ENCODE results near the gene CDK19. TPM values are rescaled to one million over a fixed set of nuclear protein-coding genes. Genes with fewer than 3 reads are reported as not detected.
A peak's percentile ranks its signal among the peaks of the same experiment; 100 is the strongest.
"Not testable (repeated sequence)": the region's sequence is repeated elsewhere in the genome, so short reads cannot be mapped to it uniquely, and the experiment has no call there.

Gene CDK19
- total RNA-seq, 1 donor from 2014 or later: 62.4 TPM

DNA sequence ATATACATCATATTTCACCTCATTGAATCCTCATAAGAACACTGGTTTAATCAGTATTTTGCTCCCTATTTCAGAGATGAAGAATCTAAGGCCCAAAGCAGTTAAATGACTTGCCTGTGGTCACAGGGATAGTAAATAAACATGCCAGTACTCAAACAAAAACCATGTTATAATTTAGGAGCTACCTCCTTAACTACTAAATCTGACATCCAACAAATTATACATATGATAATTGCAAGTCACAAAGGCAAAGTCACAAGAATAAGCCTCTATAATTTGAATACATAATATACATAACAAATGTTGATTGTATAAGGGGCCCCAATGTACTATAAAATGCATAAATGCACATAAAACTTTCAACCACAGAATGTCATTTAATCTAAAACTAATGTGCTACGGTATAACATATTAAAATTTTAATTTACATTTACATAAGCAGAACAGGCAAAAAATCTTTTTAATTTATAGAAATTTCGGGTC is 181.5 kb downstream of the CDK19 start:
- FAIRE-seq (no peak), DNase-seq (ENCODE audit: low spot score in 2 of 2) (no peak)

DNA sequence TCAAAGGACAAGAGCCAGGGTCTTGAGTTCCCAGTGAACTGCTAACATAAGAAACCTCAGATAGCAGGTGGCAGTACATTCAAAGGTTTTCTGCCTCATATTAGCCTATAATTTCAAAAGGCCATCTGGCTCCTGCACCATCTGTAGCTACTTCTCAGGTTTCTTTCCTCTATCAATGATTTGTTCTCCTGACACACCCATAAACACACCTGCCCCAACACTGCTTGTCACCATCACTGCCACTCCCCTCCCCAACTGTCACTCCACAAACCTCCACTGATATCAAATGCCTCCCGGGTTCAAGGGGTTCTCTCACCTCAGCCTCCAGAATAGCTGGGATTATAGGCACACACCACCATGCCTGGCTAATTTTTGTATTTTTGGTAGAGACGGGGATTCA is 186.1 kb downstream of the CDK19 start:
- no peak for DNase-seq (ENCODE audit: low spot score in 2 of 2)
- FAIRE-seq: no peak

DNA sequence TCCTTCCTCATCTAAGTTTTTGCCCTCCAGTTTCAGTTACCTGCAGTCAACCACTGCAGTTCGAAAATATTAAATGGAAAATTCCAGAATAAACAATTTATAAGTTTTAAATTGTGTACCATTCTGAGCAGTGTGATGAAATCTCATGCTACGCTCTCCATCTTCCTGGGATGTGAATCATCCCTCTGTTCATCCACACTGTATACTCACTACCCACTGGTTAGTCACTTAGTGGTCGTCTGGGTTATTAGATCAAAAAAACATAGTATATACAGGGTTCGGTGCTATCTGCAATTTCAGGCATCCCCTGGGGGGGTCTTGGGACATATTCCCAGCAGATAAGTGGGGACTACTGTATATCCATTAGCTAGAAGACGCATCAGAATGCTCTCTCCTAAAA is 186.9 kb downstream of the CDK19 start:
- FAIRE-seq: no peak

DNA sequence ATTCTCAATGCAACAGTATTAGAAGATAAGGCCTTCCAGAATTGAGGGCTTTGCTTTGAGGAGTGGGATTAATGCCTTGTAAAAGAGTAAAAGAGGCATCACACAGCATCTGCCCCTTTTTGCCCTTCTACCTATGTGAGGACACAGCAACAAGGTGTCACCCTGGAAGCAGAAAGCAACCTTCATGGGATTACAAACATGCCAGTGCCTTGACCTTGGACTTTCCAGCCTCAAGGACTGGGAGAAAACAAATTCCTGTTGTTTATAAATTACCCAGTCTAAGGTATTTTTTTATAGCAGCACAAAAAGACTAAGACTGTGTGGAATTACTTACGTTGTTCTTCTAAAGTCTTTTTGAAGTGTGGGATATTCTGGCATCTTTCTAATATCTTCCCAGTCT is 188.8 kb downstream of the CDK19 start:
- FAIRE-seq (no peak), DNase-seq (ENCODE audit: low spot score in 2 of 2) (no peak)

More for the DNA sequence above, 186.9 kb downstream of the CDK19 start:
- no peak for DNase-seq (ENCODE audit: low spot score in 2 of 2)

DNA sequence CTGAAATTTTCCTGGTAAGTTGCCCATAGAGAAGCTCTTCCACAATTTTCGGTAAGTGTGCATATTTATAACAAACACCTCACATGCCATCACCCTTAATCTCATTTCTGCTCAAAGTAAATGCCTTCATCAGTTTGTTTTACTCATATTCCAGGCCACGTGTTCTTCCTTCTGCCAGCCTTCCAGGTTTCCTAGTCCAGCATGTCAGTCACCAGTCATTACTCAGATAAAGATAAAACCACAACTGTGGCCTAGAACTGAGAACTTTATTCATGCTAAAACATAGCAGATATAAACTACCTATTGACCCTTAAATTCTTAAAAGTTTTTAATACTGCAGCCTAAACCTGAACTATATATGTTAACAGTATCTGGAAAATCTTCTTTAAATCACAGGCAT is 189.4 kb downstream of the CDK19 start:
- DNase-seq (ENCODE audit: low spot score in 2 of 2): no peak
- no peak for FAIRE-seq

DNA sequence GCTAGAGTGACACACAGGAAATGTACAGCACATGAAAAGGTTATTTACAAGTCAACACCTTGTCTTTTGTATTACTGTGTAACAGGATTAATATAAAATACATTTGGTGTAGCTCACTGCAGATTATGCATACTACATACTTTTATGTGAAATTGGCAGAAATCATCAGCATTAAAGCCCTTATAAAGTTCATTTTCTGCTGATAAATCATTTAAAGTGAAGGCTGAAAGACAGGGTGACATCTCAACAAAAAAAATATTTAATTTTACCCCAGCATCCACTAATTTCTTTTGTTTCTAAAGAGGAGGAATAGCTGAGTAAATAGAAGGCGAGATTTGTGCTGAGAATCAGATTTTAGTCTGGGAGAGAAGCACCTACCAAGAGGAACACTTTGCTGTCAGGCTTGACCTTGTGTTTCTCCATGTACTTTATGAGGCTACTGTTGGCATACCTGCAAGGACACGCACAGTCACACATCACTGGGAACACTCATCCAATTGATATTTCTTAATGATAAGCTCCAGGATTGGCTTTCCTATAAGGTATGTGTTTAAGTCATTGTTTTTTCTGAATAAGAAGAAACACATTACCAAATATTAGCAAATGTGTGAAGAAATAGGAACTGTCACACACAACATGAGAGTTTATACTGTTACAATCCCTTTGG is 192.2 kb downstream of the CDK19 start:
- DNase-seq (ENCODE audit: low spot score in 2 of 2): no peak

DNA sequence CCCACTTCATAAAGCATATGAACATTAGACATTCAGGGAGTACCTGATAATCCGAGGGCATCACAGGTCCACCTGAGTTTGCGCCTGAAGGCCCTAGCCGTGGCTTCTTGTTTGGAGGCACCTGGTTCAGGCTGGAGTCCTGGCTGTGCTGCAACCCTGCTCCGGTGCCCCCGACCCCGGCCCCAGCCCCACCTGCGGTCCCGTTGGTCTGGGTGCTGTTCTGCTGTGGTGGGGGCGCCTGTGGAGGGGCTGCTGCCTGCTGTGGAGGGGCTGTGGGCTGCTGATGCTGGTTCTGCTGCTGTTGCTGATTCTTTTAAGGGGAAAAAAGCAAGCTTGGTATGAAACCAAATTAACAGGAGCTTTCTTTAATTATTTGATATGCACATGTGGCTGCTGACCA is 194.2 kb downstream of the CDK19 start:
- FAIRE-seq (no peak), DNase-seq (ENCODE audit: low spot score in 2 of 2) (no peak)

More for the DNA sequence above, 192.2 kb downstream of the CDK19 start:
- no peak for FAIRE-seq

DNA sequence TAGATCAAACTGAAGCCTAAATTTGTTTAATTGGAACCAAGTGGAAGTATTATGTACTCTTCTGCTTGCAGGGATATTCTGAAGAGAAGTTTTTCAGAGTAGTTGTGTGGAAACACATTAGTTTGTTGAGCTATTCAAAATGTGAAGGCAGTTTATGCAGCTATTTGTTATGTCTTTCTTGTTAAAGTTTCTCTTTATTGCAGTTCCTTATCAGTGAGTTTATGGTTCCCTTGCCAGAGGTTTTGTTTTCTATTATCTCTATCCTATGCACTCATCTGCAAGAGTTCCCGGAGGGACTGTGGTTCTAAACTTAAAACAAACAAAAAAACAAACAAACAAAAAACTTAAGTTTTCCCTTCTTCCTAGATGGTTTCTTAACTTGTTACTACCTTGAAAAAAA is 195.2 kb downstream of the CDK19 start:
- DNase-seq (ENCODE audit: low spot score in 2 of 2): no peak
- no peak for FAIRE-seq

DNA sequence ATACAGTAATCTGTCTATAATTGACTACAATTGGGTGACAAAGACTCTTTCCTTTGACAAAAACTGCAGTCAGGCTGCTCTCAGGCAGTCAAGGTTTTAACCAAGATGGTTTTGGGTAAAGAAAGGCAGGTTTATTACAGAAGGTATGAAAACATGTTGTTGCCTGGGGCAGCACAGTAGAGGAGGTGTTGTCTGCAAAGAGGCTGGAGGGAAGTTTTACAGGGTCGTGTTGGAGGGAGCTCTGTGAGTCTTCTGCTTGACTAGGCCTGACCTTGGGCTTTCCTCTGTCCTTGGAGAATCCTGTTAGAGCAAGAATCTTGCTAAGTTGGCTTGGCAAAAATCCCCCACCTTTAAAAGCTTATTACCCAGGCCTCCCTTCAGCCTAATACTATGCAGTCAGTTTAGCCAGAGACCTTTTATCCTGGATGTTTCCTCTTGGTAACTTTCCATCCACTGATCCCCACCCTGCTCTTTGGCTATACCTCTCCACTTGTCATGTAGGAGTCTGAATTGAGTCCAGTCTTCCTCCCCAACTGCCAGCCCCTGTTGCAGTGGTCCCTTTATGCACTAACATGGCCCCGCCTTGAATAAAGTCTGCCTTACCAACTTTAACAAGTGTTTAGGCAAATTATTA is 195.9 kb downstream of the CDK19 start:
- FAIRE-seq (no peak), DNase-seq (ENCODE audit: low spot score in 2 of 2) (no peak)

DNA sequence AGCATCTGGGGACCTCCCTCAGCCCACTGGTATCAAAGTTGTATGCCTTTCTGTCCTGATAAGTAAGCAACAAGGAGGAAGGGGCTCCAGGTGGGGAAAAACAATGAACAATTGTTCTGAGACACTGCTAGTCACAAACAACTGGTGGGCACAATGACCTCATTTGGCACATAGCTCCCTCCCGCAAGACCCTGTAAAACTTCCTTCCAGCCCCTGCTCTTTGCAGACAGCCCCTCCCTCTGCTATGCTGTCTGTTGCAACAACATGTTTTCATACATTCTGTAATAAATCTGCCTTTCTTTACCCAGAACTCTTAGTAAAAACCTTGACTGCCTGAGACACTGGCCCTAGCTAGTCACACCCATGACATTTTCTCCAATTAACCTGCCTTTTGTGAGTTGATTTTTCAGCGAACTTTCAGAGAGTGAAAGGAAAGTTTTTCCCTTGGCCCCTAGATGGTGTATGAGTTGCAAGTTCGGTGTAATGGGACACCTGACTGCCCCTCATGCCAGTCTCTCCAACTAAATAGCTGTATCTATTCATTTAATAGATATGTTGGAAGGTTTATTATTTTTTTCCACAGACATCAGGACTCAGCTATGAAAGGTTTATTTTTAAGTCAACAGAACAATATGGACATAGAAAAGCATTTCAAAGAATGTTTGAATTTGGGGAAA is 196.5 kb downstream of the CDK19 start:
- FAIRE-seq (no peak), DNase-seq (ENCODE audit: low spot score in 2 of 2) (no peak)

DNA sequence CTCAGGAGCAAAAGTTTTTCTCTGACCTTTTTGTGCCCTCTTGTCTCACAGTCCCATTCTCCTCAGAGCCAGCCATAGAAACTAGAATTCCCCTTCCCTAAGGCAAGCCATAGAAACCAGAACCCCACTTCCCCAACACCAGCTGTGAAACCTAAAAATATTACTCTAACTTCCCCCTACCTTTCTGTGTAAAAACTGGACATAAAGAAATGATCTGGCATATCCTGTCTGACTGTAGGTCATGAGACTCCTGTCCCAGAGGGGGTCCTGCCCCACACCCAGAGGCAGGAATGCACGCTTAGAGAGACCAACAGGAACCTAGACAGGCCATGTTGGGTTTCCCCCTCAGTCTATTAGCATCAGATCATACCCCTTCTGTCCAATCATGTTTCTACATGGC is 198.2 kb downstream of the CDK19 start:
- FAIRE-seq: no peak
- DNase-seq (ENCODE audit: low spot score in 2 of 2): no peak

DNA sequence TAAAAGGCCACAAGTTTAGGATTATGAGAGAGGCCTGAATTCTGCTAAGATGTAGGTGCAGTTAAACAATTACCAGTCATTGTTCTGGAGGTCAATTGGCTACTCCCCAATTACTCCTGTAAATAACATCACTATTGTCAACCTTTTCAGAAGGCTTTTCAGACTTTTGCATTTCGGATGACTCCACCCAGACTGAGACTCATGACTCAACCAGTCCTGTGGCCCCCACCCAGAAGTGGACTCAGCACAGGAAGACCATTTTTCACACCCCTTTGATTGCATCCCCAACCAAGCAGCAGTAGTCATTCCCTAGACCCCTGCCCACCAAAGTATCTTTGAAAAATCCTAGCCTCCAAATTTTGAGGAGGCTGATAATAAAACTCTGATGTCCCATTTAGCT is 199.5 kb downstream of the CDK19 start:
- FAIRE-seq (no peak), DNase-seq (ENCODE audit: low spot score in 2 of 2) (no peak)

DNA sequence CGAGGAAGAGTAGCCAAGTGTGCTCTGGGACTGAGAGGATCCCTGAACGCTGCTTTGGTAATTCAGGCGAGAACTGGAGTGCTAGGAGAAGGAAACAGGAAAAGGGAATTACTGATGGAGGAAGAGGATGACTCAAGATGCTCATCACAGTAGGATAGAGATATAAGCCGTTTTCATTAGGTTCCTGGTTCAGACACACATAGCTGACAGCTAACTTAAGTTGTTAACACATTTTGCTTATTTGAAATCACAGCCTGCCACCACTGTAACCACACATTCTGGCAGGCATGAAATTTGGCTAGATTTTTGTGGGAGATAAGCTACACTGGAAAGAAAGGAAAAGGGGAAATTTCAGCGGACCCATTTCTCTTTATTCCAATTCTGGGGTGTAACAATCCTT is 200.7 kb downstream of the CDK19 start:
- FAIRE-seq (no peak), DNase-seq (ENCODE audit: low spot score in 2 of 2) (no peak)

DNA sequence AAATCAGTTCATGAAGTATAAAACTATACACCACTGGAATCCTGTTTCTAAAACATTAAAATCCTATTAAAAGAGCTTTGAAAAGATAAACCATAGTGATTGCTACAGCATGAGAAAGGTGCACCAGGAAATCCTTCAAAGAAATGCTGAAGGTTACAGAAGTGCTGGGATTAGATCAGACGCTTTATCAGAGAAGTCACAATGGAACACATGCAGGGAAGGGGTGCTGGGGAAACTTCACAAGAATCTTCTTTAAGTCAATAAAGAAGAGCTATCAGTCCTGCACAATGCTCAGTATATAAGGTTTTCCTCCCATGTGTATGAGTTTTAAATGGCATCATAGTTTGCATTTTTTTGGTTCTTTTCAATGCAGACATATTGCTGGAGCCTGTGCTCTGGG is 201.2 kb downstream of the CDK19 start:
- DNase-seq (ENCODE audit: low spot score in 2 of 2) (no peak), FAIRE-seq (no peak)

DNA sequence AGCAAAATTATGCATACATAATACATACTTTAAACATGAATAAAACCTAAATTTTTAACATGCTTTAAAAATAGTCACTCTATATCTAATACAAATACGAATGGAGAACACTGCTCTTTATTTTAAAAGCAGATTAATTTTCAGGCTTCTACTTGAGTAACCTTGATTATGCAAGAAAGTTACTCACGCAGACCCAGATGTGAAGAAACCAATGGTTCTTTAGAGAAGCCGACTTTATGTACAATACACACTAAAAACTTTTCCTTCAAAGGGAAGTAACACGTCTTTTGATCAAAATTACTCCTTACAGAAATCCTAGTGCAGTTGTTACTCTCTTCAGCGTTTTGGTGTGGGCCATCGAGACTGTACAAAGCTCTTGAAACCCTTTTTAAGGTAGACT is 201.9 kb downstream of the CDK19 start:
- DNase-seq (ENCODE audit: low spot score in 2 of 2): no peak
- no peak for FAIRE-seq

DNA sequence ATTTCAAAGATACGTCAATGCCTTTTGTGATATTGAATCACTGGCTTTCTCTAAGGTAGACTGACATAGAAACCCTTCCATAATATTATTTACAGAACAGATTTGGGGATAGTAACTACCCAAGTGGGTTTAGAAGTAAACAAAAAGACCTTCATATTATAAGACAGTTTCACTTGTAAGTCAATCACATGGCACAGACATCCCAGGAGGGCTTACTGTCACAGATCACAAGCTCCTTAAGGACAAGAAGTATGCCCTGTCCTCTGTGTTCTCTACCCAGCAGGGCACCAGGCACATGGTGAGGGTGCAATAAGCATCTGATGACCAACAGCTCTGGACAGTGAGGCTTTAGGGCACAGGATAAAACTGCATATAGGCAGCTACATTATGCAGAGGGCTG is 203.0 kb downstream of the CDK19 start:
- DNase-seq (ENCODE audit: low spot score in 2 of 2): no peak
- FAIRE-seq: no peak

DNA sequence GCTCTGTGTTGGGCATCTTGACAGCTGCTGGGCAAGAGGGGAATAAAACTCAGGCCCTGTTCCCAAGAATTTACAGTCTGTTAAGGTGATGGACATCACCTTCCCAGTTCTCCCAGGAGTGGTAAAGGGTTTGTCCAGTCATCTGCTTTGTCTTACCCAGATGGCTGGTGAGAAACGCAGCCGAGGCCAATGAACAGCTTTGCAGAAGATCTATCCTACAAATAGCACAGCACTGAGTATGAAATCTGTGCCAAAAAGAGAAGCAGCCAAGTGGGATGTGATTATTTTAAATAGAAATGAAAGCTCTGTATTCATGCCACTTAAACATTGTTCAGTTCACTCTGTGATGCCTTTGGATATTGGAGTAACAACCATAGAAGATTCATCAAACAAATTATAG is 206.2 kb downstream of the CDK19 start:
- FAIRE-seq: no peak
- DNase-seq (ENCODE audit: low spot score in 2 of 2): peak in 1 of 2 donors; percentile 33

DNA sequence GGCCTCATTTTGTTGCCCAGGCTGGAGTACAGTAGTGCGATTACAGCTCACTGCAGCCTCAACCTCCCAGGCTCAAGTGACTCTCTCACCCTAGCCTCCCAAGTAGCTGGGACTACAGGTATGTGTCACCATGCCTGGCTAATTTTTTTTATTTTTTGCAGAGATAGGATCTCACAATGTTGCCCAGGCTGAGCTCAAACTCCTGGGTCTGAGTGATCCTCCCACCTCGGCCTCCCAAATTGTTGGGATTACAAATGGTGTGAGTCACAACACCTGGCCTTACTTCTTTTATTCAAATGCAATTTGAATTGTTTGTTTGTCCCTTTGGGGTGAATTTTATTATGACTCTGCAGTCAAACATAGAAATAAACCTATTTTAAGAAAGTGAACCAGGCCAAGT is 207.1 kb downstream of the CDK19 start:
- DNase-seq (ENCODE audit: low spot score in 2 of 2) (no peak), FAIRE-seq (no peak)

DNA sequence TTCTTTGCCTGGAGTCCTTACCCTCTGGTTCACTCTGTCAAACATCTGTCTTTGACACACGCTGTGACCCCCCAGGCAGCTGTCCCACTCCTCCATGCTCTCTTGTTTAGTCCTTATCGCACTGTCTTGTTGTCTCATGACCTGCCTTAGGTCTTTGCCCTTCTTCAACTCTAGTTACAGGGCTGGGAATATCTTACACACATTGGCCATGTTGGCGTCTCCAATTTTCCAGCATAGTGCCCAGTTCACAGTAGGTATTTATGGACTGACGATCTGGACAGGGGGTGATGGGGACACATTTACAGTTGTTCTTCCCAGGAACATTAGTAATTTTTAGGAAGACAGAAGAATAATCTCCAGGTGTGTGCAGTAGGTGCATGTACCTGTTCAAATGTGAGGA is 209.1 kb downstream of the CDK19 start:
- DNase-seq (ENCODE audit: low spot score in 2 of 2) (no peak), FAIRE-seq (no peak)

DNA sequence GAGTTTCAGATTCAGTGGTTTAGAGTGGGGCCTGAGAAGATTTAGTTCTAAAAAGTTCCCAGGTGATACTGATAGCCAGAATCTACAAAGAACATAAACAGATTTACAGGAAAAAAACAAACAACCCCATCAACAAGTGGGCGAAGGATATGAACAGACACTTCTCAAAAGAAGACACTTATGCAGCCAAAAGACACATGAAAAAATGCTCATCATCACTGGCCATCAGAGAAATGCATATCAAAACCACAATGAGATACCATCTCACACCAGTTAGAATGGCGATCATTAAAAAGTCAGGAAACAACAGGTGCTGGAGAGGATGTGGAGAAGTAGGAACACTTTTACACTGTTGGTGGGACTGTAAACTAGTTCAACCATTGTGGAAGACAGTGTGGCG is 214.6 kb downstream of the CDK19 start:
- not testable (repeated sequence) for DNase-seq (ENCODE audit: low spot score in 2 of 2); FAIRE-seq

DNA sequence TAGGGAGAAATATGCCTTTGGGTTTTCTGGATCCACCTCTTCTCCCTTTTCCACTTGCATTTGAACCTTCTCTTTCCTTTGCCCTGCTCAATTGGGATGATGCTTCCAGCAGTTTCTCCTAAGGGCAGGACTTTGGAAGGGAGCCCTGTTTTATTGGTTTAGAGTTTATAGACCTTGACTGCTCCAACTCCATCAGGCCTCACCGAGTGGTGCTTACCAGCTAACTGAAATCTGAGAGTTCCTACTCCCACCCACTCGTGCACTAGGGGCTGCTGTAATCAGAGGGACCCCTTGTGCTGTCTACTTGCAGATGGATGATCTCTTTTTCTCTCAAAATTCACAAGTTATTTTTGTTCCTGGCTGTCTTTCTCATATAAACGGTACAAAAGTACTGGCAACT is 217.5 kb downstream of the CDK19 start:
- FAIRE-seq (no peak), DNase-seq (ENCODE audit: low spot score in 2 of 2) (no peak)

DNA sequence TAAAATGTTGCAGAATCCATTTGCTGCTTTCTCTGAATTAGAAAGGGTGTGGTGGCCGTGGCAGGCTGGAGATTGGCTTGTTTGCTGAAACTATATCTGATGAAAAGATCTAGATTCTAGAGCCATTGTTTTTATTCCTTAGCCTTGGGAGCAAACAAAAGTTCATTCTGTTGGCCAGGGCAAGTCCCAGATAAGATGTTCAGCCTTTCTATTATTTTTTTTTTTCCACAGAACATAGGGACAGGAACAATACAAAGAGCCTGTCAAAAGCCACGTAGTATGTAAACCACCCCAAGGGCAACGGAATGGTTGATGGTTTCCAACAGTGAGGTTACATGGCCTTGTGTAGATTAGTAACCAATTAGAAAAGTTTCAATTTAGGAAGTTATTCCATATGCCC is 218.9 kb downstream of the CDK19 start:
- DNase-seq (ENCODE audit: low spot score in 2 of 2) (no peak), FAIRE-seq (no peak)

Data from frontal cortex (tissue), 4 donors.